Measurements from ENCODE around the gene BANP.

The BANP gene

DNA sequence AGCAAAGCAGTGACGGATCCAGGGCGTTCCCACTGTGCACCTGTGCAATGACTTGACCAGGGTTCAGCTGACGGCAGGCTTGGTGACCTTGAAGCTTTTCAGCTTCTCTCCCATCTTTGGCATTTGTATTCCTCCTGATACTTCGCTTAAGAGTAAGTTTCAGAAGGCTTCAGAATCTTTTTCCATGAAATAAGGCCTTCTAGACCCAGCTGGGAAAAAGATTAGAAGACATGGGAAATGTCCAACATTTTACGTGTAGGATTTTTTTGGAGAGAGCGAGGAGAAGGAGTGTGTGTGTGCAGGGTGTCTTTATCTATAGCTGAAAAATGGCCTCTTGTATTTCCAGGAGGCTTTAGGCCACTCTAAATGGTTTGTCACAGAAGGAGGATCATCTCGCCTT is 104.1 kb downstream of the BANP start:
- DNase-seq = no peak

- DNase-seq = no peak
These were observed 105.0 kb downstream of the BANP start for GRCh38 chr16:88056212-88056611.

DNA sequence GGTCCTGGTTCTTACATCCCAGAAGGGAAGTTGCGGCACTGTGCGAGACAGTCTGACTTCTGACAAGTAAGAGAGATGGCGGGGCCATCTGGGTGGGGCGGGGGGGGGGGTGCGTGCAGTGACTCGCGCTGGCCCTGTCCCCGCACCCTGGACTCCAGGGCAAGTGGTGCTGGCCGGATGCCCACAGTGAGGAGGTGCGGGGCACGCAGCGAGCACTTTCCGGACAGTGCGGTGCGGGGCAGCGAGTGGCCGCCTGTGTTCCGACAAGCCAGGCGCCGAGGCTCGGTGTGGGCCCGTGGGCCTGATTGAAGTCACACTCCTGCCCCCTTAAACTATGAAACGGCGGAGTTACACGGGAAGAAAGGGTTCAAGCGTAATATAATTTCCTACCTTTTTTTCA is 106.4 kb downstream of the BANP start:
- no peak for DNase-seq

GRCh38 chr16:88058136-88058535 is 106.9 kb downstream of the BANP start:
- no peak for DNase-seq

DNA sequence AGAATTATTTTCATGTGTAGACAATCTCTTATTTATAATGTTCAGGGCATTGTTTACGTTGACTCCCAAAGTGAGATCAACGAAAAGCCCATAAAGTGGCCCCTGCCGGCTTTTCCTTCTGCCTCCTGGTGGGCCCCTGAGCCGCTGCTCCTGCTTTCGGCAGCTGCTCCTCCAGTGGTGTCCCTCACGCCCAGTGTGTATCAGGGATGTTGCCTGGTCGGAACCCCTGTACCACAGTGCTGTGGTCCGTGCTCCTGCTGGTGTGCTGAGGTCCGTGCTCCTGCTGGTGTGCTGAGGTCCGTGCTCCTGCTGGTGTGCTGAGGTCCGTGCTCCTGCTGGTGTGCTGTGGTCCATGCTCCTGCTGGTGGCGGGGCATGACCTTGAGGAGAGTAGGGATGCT is 107.6 kb downstream of the BANP start:
- no peak for DNase-seq

DNA sequence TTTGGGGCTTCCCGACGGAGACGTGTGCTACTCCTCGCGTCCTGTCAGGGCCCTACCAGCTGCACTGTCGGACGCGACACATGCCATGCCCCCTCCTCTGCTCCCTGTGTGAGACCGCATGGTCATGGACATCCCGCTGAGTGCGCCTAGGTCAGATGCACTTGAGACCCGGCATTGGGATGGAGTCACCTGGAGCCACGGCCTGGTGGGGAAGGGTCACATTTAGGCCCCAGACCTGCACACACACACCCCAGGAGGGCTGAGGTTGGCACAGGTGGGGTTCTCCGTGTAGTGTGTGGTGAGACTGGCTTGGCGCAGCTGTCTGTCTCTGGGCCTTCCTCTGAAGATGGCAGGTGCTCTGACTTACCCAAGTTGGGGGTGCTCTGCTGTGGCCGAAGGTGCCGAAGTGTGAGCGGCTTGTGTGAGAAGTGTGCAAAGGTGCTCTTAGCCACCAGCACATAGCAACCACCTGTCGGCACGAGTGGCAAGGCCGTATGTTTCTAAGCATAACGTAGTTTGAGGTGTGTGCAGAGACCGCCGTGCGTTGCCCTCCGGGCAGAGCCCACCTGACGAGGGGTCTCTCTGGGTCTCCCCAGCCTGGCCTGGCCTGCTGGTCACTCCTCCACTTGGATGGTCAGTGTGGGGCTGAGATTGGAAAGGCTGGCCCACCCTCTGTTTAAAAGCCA is 108.6 kb downstream of the BANP start:
- DNase-seq = no peak

DNA sequence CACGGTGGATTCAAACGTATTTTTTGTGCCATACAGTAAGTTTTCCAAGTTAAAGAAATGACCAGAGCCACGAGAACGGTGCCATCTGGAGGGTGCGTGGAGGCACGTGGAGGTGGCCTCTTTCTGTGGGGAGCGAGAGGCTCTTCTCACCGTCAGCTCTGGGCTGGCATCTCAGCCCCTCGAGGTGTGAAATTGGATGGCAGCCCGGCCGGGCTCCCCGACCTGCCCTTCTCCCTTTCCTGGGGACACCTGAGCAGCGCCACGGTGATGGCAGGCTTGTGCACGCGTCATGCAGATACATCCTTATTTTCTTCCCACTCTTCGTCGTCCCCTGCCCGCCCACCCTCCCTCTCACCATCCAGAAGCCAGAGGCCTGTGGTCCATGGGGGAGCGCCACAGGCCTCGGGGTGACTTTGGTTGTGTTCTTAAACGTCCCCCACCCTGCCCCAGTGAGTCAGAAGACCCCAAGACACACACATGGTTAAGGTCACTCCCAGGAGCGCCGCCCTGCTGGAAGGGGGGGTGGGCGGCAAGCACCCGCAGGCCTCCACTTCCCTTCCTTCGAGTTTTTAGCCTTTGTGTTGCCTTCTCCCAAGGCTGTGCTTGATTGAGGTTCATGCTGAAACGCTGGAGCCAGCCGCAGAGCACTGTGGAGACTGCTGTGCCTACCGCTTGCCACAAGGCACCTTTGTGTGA is 109.4 kb downstream of the BANP start:
- DNase-seq = no peak

- no peak for DNase-seq
These were observed 110.3 kb downstream of the BANP start for GRCh38 chr16:88061346-88062110.

GRCh38 chr16:88062341-88063210 is 111.3 kb downstream of the BANP start:
- no peak for DNase-seq

DNA sequence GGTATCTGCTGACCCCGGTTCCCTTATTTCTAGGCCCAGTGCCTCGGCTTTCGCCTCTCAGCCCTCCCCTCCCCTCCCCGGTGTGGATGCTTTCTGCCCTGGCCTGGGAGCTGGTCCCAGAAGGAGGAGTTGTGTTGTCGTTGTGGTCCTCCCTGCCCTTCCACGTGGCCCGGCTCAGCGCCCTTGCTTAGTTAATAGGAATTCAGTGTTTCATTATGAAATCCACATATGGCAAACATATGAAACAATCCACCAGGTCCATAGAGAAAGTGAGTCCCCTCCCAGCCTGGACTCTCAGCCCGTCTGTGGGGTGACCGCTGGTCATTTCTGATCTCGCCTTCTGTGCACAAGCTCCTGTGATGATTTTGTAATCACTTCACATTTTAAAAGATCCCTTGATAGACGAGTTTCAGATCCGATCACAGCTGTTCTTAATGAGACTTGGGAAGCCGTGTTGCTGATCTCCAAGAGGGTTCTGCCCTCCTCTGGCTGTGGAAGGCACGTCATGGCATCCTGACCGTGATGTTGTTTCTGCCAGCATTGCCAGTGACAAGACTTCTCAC is 112.1 kb downstream of the BANP start:
- no peak for DNase-seq

GRCh38 chr16:88064011-88064888 is 113.0 kb downstream of the BANP start:
- DNase-seq = no peak

DNA sequence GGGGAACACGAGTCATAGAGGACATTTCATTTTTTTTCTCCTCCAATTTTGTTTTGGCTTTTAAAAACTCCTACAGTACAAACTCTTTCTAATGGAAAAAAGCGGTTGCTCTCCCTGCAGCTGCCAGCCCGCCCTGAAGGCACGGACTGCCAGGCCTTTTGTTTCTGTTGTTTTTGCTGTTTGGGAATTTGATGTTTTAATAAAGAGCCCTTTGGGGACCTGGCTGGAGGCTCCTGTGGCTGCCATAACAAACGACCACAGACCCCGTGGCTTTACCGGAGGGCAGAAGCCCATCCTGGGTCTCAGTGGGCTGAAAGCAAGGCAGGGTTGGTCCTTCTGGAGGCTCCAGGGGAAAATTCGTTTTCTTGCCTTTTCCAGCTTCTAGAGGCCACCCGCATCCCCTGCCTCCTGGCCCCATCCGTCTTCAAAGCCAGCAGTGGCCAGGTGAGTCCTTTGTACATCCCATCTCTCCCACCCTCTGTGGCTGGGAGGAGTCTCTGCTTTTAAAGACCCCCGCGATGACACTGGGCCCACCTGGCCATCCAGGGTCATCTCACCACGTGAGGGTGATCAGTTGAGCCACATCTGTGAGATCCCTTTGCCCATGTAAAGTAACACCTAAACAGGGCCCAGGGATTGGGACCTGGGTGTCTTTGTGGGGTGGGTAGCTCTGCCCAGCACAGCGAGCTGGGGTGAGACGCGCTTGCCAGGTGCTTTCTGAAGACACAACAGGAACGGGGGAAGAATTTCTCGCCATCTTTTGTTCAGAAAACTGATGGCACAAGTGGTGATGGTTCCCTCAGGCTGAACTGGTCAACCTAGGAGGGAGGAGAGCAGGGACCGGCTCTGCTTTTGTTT is 113.9 kb downstream of the BANP start:
- DNase-seq = no peak

DNA sequence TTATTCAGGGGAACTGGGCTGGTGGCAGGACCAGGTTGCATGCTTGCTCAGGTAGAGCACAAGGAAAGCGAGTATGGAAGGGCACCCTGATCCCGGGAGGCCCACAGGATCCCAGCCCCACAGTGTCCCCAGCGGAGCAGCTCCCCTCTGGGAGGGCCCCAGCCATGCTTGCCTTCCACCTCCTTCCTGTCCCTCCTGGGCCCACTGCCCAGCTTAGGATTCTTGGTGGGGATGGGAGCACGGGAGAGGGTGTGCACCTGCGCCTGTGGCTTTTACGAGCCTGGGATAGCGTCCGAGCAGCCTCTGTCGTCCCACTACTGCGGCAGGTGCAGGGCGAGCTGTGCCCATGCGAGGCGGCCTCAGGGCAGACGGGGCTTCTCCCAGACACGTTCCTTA is 114.5 kb downstream of the BANP start:
- DNase-seq = no peak

DNA sequence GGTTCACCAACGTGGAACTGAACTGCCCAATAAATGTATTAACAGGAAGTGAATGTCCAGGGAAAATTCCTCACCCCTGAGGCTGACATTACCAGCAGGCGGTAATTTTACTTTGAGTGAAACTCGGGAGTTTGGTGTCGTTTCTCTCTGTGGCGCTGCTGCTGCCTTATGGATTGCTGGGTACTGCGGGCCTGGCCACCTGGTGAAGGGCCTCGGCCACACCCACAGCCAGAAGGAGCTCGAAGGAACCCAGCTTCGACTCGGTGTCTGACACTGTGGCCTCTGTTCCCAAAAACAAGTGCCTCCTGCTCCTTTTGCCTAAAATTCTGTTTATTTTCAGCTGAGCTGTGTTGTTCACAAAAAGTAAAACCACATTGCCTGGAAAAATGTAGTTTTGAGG is 115.0 kb downstream of the BANP start:
- DNase-seq = no peak

- DNase-seq = no peak
These were observed 115.7 kb downstream of the BANP start for GRCh38 chr16:88066680-88067529.

- no peak for DNase-seq
These were observed 116.5 kb downstream of the BANP start for GRCh38 chr16:88067530-88068411.

DNA sequence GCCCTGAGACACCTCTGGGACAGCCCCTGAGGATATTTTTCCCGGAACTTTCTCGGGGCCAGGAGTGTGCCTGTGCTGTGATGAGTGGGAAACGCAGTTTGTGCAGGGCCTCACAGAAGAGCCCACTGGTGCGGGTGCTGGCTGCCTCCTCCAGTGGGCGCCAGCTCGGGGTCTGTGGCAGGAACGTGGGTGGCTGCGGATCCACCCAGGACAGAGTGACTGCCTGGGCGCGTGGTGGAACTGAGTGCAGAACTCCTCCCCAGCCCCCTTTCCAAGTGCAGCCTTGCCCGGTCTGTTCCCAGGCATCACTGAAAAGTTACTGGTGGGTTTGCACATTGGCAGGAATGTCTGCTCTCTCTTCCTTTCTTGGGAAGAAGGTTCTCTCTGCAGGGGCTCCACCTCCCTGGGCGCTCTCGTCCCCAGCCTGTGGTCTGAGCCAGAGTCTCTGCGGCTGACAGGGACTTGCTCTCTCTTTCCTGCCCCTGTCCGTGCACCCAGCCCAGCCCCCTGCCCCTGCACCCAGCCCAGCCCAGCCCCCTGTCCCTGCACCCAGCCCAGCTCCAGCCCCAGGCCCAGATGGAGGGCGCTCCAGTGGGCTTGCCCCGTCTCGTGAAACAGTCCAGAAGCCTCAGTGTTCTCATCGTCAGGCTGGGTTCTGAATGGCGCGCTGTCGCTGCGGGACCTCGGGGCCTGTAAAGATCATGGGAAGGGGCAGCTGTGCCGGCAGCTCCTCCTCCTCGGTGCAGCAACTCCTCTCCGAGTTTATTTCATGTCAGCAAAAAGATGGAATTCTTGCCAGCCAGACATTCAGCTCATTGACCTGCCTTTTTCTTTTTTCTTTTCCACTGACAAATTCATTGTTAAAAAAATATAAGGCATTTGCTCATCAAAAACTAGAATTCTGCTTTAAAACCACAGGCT is 117.5 kb downstream of the BANP start:
- no peak for DNase-seq
